SH-SY5Y (cell line): ENCODE results near the gene PCED1B.

Experiments used
- GATA2 ChIP-seq: IDR thresholded peaks from 2 replicates; pipeline ENCODE4 v1.6.1; 2011; ENCODE audit warnings: mild to moderate bottlenecking, low read depth, low read length
- GATA3 ChIP-seq: IDR thresholded peaks from 2 replicates; pipeline ENCODE4 v1.6.1; 2011; ENCODE audit warnings: low read depth, mild to moderate bottlenecking, low read length, moderate library complexity

- no peak for TF ChIP-seq GATA2
- TF ChIP-seq GATA3: no peak
Measured at GRCh38 chr12:47190271-47190750, 110.9 kb downstream of the PCED1B start.
